ENCODE results near the gene FGFR2. TPM values are rescaled to one million over a fixed set of nuclear protein-coding genes. Genes with fewer than 3 reads are reported as not detected.

FGFR2 gene
- total RNA-seq, 4 donors from 2014 or later, result 65.6 to 149 (median 122) TPM

- H3K4me3 ChIP-seq (replicated peaks in 1 of 3), result no peak overlapping the region
- H3K27me3 ChIP-seq, result no peaks in the 10 kb centered on the region
- no peaks in the 10 kb centered on the region for H3K36me3 ChIP-seq
- no peaks in the 10 kb centered on the region for H3K9me3 ChIP-seq
- TF ChIP-seq POLR2A (IDR thresholded peaks at IDR 0.05) (no peak), CTCF (IDR thresholded peaks at IDR 0.05) (no peak)
- WGBS, 2 donors, result 68 to 95% methylated on average over 3 to 7 of the region's 7 CpGs
- intact Hi-C loops (cut with DNase I), result no loop called here
- peaks cover 15 to 19% of the 10 kb centered on the region in 2 donors for H3K4me1 ChIP-seq
- H3K27ac ChIP-seq, result no peak overlapping the region
- no peak for DNase-seq
Measured at GRCh38 chr10:121433965-121434364, 164.3 kb downstream of the FGFR2 start.

- intact Hi-C loops (cut with DNase I), result no loop called here
Measured at GRCh38 chr10:121428867-121429266, 169.4 kb downstream of the FGFR2 start.

More at GRCh38 chr10:121428867-121429266, 169.4 kb downstream of the FGFR2 start:
- peaks cover 0 to 4% of the 10 kb centered on the region in 2 donors for H3K4me1 ChIP-seq
- no peaks in the 10 kb centered on the region for H3K36me3 ChIP-seq
- no peak overlapping the region for H3K4me3 ChIP-seq (replicated peaks in 1 of 3)
- peak in 1 of 2 donors; percentile 15 for DNase-seq
- no peak overlapping the region for H3K27ac ChIP-seq
- no peaks in the 10 kb centered on the region for H3K9me3 ChIP-seq
- TF ChIP-seq POLR2A (IDR thresholded peaks at IDR 0.05), result no peak
- peak in 2 of 6 experiments; percentile 14 to 18 for TF ChIP-seq CTCF (IDR thresholded peaks at IDR 0.05)
- WGBS, 2 donors, result 44 to 60% methylated on average over 1 of the region's 1 CpG
- H3K27me3 ChIP-seq, result no peaks in the 10 kb centered on the region

Data from thyroid gland (tissue), 4 donors.